GM06990 (cell line): Measurements from ENCODE around the gene LIPA.
"Not testable (repeated sequence)": the region's sequence is repeated elsewhere in the genome, so short reads cannot be mapped to it uniquely, and the experiment has no call there.

ENCODE experiments used
- DNase-seq: peaks from one replicate; pipeline ENCODE4 v3.0.0-alpha.2; 2011; ENCODE audit not compliant: insufficient read length; ENCODE audit errors: extremely low read depth
- H3K27me3 ChIP-seq: replicated peaks from 2 replicates; pipeline ENCODE4 v1.6.0; 2011; ENCODE audit warnings: low read length; ENCODE audit not compliant: control insufficient read depth, insufficient read depth
- H3K36me3 ChIP-seq: 2 replicates; pipeline ENCODE4 v1.5.1; 2011; ENCODE audit warnings: low read length; ENCODE audit not compliant: control insufficient read depth, insufficient read depth
- H3K4me3 ChIP-seq: replicated peaks from 2 replicates; pipeline ENCODE4 v1.5.1; 2011; ENCODE audit warnings: low read depth, mild to moderate bottlenecking, control low read depth, low read length
- TF ChIP-seq, protein P1 (sequence below): IDR thresholded peaks from 2 replicates; pipeline ENCODE4 v1.5.1; 2011; ENCODE audit warnings: low read length, control low read depth, mild to moderate bottlenecking, inconsistent platforms; ENCODE audit not compliant: insufficient read depth, poor library complexity, severe bottlenecking

The LIPA gene

DNA sequence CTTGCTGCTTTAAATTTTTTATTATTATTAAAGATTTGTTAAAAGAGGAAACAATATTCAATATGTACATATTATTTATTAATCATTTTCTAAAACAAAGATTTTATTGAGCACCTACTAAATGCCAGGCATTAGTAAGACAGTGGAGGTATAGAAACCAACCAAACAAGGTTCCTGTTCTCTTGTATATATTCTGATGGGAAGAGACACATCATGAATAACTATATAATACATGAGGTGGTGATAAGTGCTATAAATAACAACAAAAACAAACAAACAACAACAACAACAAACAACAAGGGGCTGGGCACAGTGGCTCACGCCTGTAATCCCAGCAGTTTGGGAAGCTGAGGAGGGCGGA lies 630 bp upstream of the LIPA start:
- TF ChIP-seq, protein P1, sequence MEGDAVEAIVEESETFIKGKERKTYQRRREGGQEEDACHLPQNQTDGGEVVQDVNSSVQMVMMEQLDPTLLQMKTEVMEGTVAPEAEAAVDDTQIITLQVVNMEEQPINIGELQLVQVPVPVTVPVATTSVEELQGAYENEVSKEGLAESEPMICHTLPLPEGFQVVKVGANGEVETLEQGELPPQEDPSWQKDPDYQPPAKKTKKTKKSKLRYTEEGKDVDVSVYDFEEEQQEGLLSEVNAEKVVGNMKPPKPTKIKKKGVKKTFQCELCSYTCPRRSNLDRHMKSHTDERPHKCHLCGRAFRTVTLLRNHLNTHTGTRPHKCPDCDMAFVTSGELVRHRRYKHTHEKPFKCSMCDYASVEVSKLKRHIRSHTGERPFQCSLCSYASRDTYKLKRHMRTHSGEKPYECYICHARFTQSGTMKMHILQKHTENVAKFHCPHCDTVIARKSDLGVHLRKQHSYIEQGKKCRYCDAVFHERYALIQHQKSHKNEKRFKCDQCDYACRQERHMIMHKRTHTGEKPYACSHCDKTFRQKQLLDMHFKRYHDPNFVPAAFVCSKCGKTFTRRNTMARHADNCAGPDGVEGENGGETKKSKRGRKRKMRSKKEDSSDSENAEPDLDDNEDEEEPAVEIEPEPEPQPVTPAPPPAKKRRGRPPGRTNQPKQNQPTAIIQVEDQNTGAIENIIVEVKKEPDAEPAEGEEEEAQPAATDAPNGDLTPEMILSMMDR: no peak
- H3K4me3 ChIP-seq: no peak overlapping the region
- no peak for DNase-seq

DNA sequence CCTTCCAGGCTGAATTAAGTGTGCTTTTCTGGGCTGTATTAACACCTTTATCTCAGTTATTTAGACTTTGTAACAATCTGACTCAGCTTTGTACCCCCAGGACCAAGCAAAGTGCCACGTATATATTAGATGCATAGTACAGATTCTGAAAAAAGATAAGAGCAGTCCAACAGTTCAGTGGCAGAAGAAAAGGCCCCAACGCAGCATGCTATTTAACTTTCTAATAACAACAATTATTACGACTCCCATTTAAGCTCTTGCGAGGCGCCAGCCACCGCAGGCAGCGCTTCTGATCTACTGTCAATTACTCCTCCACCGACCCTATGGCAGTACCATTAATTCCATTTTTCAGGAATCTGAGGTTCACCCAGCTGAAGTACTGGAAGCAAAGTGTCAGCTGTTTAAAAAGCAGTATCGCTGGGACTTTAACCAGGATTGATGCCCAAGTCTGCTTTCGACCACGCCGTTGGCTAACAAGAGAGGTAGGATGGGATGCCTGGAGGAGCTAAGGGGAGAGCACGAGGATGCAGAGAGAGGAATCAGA lies 638 bp downstream of the LIPA start:
- TF ChIP-seq, protein P1: no peak
- no peak for DNase-seq
- Histone ChIP-seq H3K4me3 (peak overlapping the region; percentile 78), H3K27me3 (no peaks in the 10 kb centered on the region), H3K36me3 (no peaks in the 10 kb centered on the region)

More for the DNA sequence above, 630 bp upstream of the LIPA start:
- H3K27me3 ChIP-seq: no peaks in the 10 kb centered on the region
- no peaks in the 10 kb centered on the region for H3K36me3 ChIP-seq

DNA sequence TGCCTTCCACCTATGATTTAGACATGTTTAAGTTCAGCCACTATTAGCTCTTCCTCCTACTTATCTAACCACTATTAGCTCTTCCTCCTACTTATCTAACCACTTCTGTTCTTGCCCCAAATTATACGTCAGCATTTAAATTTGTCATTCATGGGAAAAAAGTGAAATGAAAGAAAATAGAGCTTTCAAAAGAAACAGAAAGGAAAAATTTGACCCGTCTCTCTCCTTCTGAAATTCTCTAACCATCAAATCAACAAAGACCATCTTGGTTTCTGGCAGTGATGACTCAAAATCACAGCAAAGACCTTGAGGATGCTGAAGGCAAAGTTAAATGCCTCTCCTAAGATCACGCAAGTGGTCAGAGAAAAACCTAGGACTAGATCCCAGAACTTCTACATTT lies 2.6 kb downstream of the LIPA start:
- H3K36me3 ChIP-seq: no peaks in the 10 kb centered on the region
- no peak for DNase-seq
- H3K27me3 ChIP-seq: no peaks in the 10 kb centered on the region
- H3K4me3 ChIP-seq: no peak overlapping the region
- TF ChIP-seq, protein P1: no peak

DNA sequence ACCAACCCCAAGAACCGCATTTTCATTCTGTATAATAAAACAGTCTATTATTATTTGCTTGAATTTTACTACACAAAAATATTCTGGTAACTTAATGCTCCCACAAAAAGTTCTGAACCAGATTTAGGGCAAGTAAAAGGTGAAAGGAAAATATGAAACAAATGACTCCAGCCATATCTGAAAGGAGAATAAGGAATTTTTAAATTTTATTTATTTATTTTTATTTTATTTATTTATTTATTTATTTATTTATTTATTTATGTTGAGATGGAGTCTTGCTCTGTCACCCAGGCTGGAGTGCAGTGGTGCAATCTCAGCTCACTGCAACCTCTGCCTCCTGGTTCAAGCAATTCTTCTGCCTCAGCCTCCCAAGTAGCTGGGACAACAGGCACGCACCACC lies 4.0 kb downstream of the LIPA start:
- DNase-seq, H3K36me3 ChIP-seq, H3K27me3 ChIP-seq, H3K4me3 ChIP-seq: not testable (repeated sequence)

DNA sequence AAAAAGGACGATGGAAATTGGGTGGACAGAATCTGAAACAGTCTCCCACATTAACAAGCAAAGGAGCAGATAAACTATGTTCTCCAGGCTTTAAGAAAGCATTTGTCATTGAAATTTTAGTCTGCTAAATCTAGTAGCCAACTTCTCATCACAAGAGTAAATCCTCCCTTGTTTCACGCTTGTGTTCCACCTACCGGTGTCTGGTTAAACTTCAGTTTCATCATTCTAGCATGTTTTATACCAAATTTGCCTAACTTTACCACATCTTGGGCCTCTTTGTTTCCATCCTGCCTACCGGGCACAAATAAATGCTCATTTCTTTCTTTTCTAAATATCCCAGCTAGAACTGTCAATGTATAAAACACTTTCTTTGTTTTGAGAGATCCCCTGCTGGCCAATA lies 5.8 kb downstream of the LIPA start:
- H3K36me3 ChIP-seq: no peaks in the 10 kb centered on the region
- no peaks in the 10 kb centered on the region for H3K27me3 ChIP-seq
- H3K4me3 ChIP-seq: peak overlapping the region; percentile 23; the same call in 1 of the 2 replicates
- TF ChIP-seq, protein P1: peak; percentile 31
- no peak for DNase-seq

DNA sequence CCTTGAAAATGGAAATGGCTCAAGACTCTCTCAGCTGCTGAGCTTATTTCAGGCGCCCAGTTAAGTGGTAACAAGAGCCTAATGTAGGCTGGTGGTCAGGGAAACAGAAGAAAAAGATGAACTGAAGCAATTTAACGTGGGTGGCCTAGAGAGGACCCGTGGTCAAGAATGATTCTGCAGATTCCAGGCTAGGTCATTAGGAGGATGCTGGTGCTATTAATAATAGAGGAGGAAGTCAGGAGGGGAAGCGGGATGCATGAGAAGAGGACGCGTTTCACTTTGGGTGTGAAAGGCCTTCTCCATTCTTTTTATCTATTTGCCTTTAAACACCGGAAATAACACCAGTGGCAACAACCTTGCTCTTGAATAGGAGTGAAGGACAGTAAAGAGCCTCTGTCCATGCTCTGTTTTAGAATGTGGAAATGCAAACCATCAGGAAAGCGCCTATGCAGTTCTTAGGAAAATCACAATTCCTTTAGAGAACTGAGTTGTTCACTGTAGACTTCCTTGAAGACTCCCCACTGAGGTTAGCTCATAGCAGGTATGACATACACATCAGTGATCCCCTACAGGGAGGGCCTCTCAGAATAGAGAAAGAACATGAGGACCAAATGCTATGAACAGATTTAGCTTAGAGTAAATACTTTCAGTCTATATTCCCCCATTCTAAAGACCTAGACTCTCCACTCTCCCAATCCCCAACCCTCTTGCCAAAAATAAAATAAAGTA lies 8.6 kb downstream of the LIPA start:
- H3K4me3 ChIP-seq: no peak overlapping the region; the same call in 1 of the 2 replicates
- H3K27me3 ChIP-seq: no peaks in the 10 kb centered on the region
- TF ChIP-seq, protein P1: no peak
- peaks cover 3% of the 10 kb centered on the region for H3K36me3 ChIP-seq
- DNase-seq: no peak
